ENCODE results near the gene ZNF594. TPM values are rescaled to one million over a fixed set of nuclear protein-coding genes. Genes with fewer than 3 reads are reported as not detected.

The ZNF594 gene
- total and polyA plus RNA-seq, 2 of the 13 experiments (the other 11 are each of a cell fraction or from before 2014, with no cell fraction given), result 2.9 to 9.6 TPM

GRCh38 chr17:5183410-5183793 is 8.3 kb downstream of the ZNF594 start (continued):
- TF ChIP-seq ELF4 (CRISPR knock-in tag; IDR thresholded peaks at IDR 0.05; ENCODE audit: borderline replicate concordance) (no peak), SMC3 (IDR thresholded peaks at IDR 0.05; ENCODE audit: low read length) (no peak)

DNA sequence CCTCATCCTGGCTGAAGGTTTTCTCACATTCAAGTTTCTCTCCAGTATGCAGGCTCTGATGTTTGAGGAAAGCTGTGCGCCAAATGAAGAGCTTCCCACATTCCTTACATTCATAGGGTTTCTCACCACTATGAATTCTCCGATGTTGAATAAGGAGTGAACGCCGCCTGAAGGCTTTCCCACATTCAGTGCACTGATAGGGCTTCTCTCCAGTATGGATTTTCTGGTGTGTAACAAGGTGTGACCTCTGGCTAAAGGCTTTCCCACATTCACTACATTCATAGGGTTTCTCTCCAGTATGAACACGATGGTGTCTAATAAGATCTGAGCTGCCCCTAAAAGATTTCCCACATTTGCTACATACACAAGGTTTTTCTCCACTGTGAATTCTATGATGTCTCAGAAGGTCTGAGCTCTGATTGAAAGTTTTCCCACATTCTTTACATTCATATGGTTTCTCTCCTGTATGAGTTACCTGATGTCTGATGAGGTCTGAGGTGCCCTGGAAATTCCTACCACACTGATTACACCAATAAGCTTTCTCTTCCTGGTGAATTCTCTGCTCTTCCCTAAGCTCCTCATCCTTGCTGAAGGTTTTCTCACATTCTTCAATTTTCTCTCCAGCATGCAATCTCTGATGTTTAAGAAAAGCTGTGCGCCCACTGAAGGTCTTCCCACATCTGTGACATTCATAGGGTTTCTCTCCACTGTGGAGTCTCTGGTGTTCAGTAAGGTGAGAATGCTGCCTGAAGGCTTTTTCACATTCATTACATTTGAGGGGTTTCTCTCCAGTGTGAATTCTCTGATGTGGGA is 8.9 kb downstream of the ZNF594 start:
- ChIA-PET CTCF (ENCODE audit: low intra/inter-chr PET ratio, low total read pairs) (no interaction called here), POLR2A (no interaction called here)
- Histone ChIP-seq H2AFZ (ENCODE audit: low read length) (no peak overlapping the region), H3K79me2 (ENCODE audit: insufficient read depth, low read length) (no peaks in the 10 kb centered on the region), H3K9me3 (ENCODE audit: low read length) (peaks cover 31% of the 10 kb centered on the region), H3K4me1 (ENCODE audit: insufficient read depth, low read length) (no peaks in the 10 kb centered on the region), H4K20me1 (ENCODE audit: insufficient read depth, low read length) (no peaks in the 10 kb centered on the region), H3K36me3 (replicated peaks in 1 of 2; ENCODE audit: control insufficient read depth in 1 of 2, insufficient read depth in 2 of 2, low read length in 2 of 2) (no peaks in the 10 kb centered on the region), H3K27ac (ENCODE audit: extremely low read length, insufficient read depth, low read length) (no peak overlapping the region), H3K4me3 (replicated peaks in 1 of 3; ENCODE audit: insufficient read depth in 1 of 3, low read depth in 2 of 3, low read length in 3 of 3) (no peak overlapping the region), H3K9ac (ENCODE audit: insufficient read depth, low read depth, low read length) (no peak overlapping the region), H3K27me3 (ENCODE audit: control insufficient read depth in 1 of 2, insufficient read depth in 2 of 2, low read length in 2 of 2) (no peaks in the 10 kb centered on the region), H3K4me2 (ENCODE audit: low read depth, low read length) (no peak overlapping the region)
- DNase-seq (ENCODE audit: low spot score), result no peak
- in situ Hi-C loops (cut with HindIII; ENCODE audit: extremely low pct_ligation_motif_present, low pct_unique_long_range_greater_than_20kb) (no loop called here), intact Hi-C loops (cut with micrococcal nuclease; ENCODE audit: unreplicated experiment) (no loop called here)
- ATAC-seq, result no peak
- TF ChIP-seq ZNF232 (CRISPR knock-in tag; IDR thresholded peaks at IDR 0.05; ENCODE audit: borderline replicate concordance), result no peak
- no peak for FAIRE-seq
- WGBS (ENCODE audit: low lambda C conversion rate), result 76% methylated on average over 6 of the region's 6 CpGs
- BruUV-seq (replicated peaks), result no TSS peak

DNA sequence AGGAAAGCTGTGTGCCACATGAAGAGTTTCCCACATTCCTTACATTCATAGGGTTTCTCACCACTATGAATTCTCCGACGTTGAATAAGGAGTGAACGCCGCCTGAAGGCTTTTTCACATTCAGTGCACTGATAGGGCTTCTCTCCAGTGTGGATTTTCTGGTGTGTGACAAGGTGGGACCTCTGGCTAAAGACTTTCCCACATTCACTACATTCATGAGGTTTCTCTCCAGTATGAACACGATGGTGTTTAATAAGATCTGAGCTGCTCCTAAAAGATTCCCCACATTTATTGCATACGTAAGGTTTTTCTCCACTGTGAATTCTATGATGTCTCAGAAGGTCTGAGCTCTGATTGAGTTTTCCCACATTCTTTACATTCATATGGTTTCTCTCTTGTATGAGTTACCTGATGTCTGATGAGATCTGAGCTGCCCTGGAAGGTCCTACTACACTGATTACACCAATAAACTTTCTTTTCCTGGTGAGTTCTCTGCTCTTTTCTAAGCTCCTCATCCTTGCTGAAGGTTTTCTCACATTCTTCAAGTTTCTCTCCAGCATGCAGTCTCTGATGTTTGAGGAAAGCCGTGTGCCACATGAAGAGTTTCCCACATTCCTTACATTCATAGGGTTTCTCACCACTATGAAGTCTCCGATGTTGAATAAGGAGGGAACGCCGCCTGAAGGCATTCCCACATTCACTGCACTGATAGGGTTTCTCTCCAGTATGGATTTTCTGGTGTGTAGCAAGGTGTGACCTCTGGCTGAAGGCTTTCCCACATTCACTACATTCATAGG is 10.0 kb downstream of the ZNF594 start:
- H3K9me3 ChIP-seq (ENCODE audit: low read length), result peaks cover 31% of the 10 kb centered on the region
- no peak overlapping the region for H2AFZ ChIP-seq (ENCODE audit: low read length)
- H3K79me2 ChIP-seq (ENCODE audit: insufficient read depth, low read length), result no peaks in the 10 kb centered on the region
- TF ChIP-seq SRF (IDR thresholded peaks at IDR 0.05; ENCODE audit: low read depth, low read length) (no peak), ZNF75D (CRISPR knock-in tag; IDR thresholded peaks at IDR 0.05; ENCODE audit: borderline replicate concordance) (0 out of 2 replicates have a peak, but pooled peaks have one; percentile 52)
- TF ChIP-seq, protein P1, sequence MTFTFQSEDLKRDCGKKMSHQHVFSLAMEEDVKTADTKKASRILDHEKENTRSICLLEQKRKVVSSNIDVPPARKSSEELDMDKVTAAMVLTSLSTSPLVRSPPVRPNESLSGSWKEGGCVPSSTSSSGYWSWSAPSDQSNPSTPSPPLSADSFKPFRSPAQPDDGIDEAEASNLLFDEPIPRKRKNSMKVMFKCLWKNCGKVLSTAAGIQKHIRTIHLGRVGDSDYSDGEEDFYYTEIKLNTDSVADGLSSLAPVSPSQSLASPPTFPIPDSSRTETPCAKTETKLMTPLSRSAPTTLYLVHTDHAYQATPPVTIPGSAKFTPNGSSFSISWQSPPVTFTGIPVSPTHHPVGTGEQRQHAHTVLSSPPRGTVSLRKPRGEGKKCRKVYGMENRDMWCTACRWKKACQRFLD (CRISPR knock-in tag; IDR thresholded peaks at IDR 0.05; ENCODE audit: borderline replicate concordance), result no peak
- H4K20me1 ChIP-seq (ENCODE audit: insufficient read depth, low read length), result no peaks in the 10 kb centered on the region
- ChIA-PET POLR2A (interaction anchor here (0.6 kb wide), 1 partner anchor 330 kb away, joined by 3 read pairs; no protein-coding TSS in a partner anchor), CTCF (ENCODE audit: low intra/inter-chr PET ratio, low total read pairs) (no interaction called here)
- ATAC-seq (no peak), DNase-seq (ENCODE audit: low spot score) (no peak), FAIRE-seq (no peak)
- no TSS peak for BruUV-seq (replicated peaks)
- no peak overlapping the region for H3K9ac ChIP-seq (ENCODE audit: insufficient read depth, low read depth, low read length)
- H3K4me1 ChIP-seq (ENCODE audit: insufficient read depth, low read length), result no peaks in the 10 kb centered on the region
- H3K4me2 ChIP-seq (ENCODE audit: low read depth, low read length), result no peak overlapping the region
- intact Hi-C loops (cut with micrococcal nuclease; ENCODE audit: unreplicated experiment), result no loop called here
- no peak overlapping the region for H3K27ac ChIP-seq (ENCODE audit: extremely low read length, insufficient read depth, low read length)
- H3K36me3 ChIP-seq (replicated peaks in 1 of 2; ENCODE audit: control insufficient read depth in 1 of 2, insufficient read depth in 2 of 2, low read length in 2 of 2), result no peaks in the 10 kb centered on the region
- H3K27me3 ChIP-seq (ENCODE audit: control insufficient read depth in 1 of 2, insufficient read depth in 2 of 2, low read length in 2 of 2), result no peaks in the 10 kb centered on the region
- WGBS (ENCODE audit: low lambda C conversion rate), result 72% methylated on average over 10 of the region's 10 CpGs
- in situ Hi-C loops (cut with HindIII; ENCODE audit: extremely low pct_ligation_motif_present, low pct_unique_long_range_greater_than_20kb), result no loop called here
- no peak overlapping the region for H3K4me3 ChIP-seq (replicated peaks in 1 of 3; ENCODE audit: insufficient read depth in 1 of 3, low read depth in 2 of 3, low read length in 3 of 3)
